GM10248 (cell line): ENCODE data around the gene SKP2.
"Not testable (repeated sequence)": the region's sequence is repeated elsewhere in the genome, so short reads cannot be mapped to it uniquely, and the experiment has no call there.

Experiments
- CTCF ChIA-PET: fragments of 300-600 bp; sonication (Branson Sonifier 250); formaldehyde crosslinking; extraction: SDS; loops from one replicate; lab custom pipeline; 2021; ENCODE audit warnings: antibody characterized with exemption; lab: Yijun Ruan, JAX
- POLR2A ChIA-PET: fragments of 350-650 bp; sonication (Branson Sonifier 250); formaldehyde crosslinking; extraction: SDS; loops from one replicate; lab custom pipeline; 2020; ENCODE audit warnings: antibody characterized with exemption; lab: Yijun Ruan, JAX
- DNase-seq: peaks from one replicate; pipeline ENCODE4 v3.0.0; 2012; ENCODE audit errors: extremely low spot score
- CTCF ChIP-seq: IDR thresholded peaks from 2 replicates; pipeline ENCODE4 v1.5.1; 2012; ENCODE audit warnings: mild to moderate bottlenecking, low read depth; ENCODE audit errors: extremely low read depth, missing control alignments, control extremely low read depth

Gene SKP2

GRCh38 chr5:36151434-36152323, at the start of gene SKP2, which contains the start of gene LMBRD2:
SKP2 (plus strand) TSS chr5:36152111; CDS start chr5:36152263, 152 bp downstream.
LMBRD2 (minus strand) TSS chr5:36151887; CDS start chr5:36143349, 8,538 bp downstream.
- CTCF ChIA-PET, result interaction anchor here (0.9 to 3.0 kb wide), 9 partner anchors 10 to 227 kb away, joined by 3 to 12 read pairs (median 4); partner anchors contain the start of gene NADK2
- POLR2A ChIA-PET, result interaction anchor here (1.0 kb wide), 1 partner anchor 90 kb away, joined by 3 read pairs; the partner anchor contains the start of gene NADK2
- TF ChIP-seq CTCF, result no peak
- peak; percentile 97 for DNase-seq

GRCh38 chr5:36105819-36106218, 46.1 kb upstream of the SKP2 start:
- ChIA-PET CTCF (interaction anchor here (0.8 to 1.2 kb wide), 3 partner anchors 13 to 19 kb away, joined by 3 to 4 read pairs (median 3); no protein-coding TSS in a partner anchor), POLR2A (no interaction called here)
- DNase-seq, result no peak
- no peak for TF ChIP-seq CTCF

- CTCF ChIA-PET, result no interaction called here
- POLR2A ChIA-PET, result no interaction called here
- TF ChIP-seq CTCF, result no peak
- DNase-seq, result no peak
These were observed 43.0 kb upstream of the SKP2 start for GRCh38 chr5:36108758-36109460.

- DNase-seq, result no peak
- ChIA-PET CTCF (interaction anchor here (1.0 to 1.2 kb wide), 2 partner anchors 32 to 35 kb away, joined by 3 to 6 read pairs; no protein-coding TSS in a partner anchor), POLR2A (no interaction called here)
- no peak for TF ChIP-seq CTCF
These were observed 40.7 kb upstream of the SKP2 start for GRCh38 chr5:36111238-36111637.

- CTCF ChIA-PET, result no interaction called here
- DNase-seq, result no peak
- TF ChIP-seq CTCF, result no peak
- POLR2A ChIA-PET, result no interaction called here
These were observed 26.0 kb upstream of the SKP2 start for GRCh38 chr5:36125868-36126267.

GRCh38 chr5:36128795-36129194, 23.1 kb upstream of the SKP2 start:
- TF ChIP-seq CTCF, result no peak
- ChIA-PET POLR2A (no interaction called here), CTCF (interaction anchor here (0.7 to 2.5 kb wide), 4 partner anchors 11 to 49 kb away, joined by 3 to 10 read pairs (median 4); no protein-coding TSS in a partner anchor)
- DNase-seq, result no peak

- CTCF ChIA-PET, result interaction anchor here (2.5 kb wide), 1 partner anchor 10 kb away, joined by 10 read pairs; no protein-coding TSS in a partner anchor
- DNase-seq, POLR2A ChIA-PET: not testable (repeated sequence)
These were observed 22.2 kb upstream of the SKP2 start for GRCh38 chr5:36129666-36130065.

GRCh38 chr5:36133009-36133408, 18.9 kb upstream of the SKP2 start:
- POLR2A ChIA-PET, DNase-seq, CTCF ChIA-PET: not testable (repeated sequence)
